HepG2 (cell line): ENCODE data around the gene SP4. TPM values are rescaled to one million over a fixed set of nuclear protein-coding genes. Genes with fewer than 3 reads are reported as not detected.

Experiments
- ATAC-seq: fragments of 200-7000 bp; cut with Tn5 transposase; 3 replicates; pipeline ENCODE4 v1.9.1; 2020; ENCODE audit warnings: mild to moderate bottlenecking, moderate library complexity
- BruUV-seq: library from RNA; stranded (reverse); fragments of 400-500 nt; replicated peaks from 2 replicates; lab custom pipeline; 2021; lab: Mats Ljungman, UMichigan
- CTCF ChIA-PET: fragments of 300-600 bp; formaldehyde crosslinking; extraction: SDS; loops from one replicate; lab custom pipeline; 2021; ENCODE audit warnings: low total read pairs, inconsistent platforms, low intra/inter-chr PET ratio; lab: Yijun Ruan, JAX
- POLR2A ChIA-PET: fragments of 350-600 bp; sonication (Branson Sonifier 250); formaldehyde crosslinking; loops from one replicate; lab custom pipeline; 2020; ENCODE audit warnings: antibody characterized with exemption, inconsistent platforms; lab: Yijun Ruan, JAX
- DNase-seq: peaks from one replicate; pipeline ENCODE4 v3.0.0-alpha.2; 2015; ENCODE audit warnings: low spot score
- FAIRE-seq: peaks from 3 replicates; lab custom pipeline; 2011; peaks lifted over from hg19 to GRCh38; lab: Jason Lieb, UNC
- H2AFZ ChIP-seq: one replicate; pipeline ENCODE4 v1.6.1; 2011; ENCODE audit warnings: low read length, inconsistent platforms
- H3K27ac ChIP-seq: fragments of 300-600 bp; 3 replicates; pipeline ENCODE4 v1.8.0; 2011; ENCODE audit warnings: mixed run types, mild to moderate bottlenecking, mixed read lengths, low read length, inconsistent platforms; ENCODE audit not compliant: insufficient read depth; ENCODE audit errors: extremely low read length
- H3K27me3 ChIP-seq, 2 experiments: fragments of 200-600 bp in 1 of 2; 2 replicates in 1 of 2; 3 replicates in 1 of 2; pipeline versions ENCODE4 v1.6.0 to v1.8.0; 2011; ENCODE audit warnings: low read length in 2 of 2, mild to moderate bottlenecking in 2 of 2, moderate library complexity in 2 of 2, inconsistent platforms in 1 of 2; ENCODE audit not compliant: insufficient read depth in 2 of 2, control insufficient read depth in 1 of 2
- H3K36me3 ChIP-seq, 2 experiments: fragments of 200-600 bp in 1 of 2; replicated peaks in 1 of 2; 2 replicates in 1 of 2; 3 replicates in 1 of 2; pipeline versions ENCODE4 v1.5.1 to v1.8.0; 2011; ENCODE audit warnings: low read length in 2 of 2, inconsistent platforms in 1 of 2; ENCODE audit not compliant: insufficient read depth in 2 of 2, control insufficient read depth in 1 of 2
- H3K4me1 ChIP-seq: 2 replicates; pipeline ENCODE4 v1.5.1; 2012; ENCODE audit warnings: low read length, inconsistent platforms; ENCODE audit not compliant: insufficient read depth
- H3K4me2 ChIP-seq: 2 replicates; pipeline ENCODE4 v1.6.0; 2011; ENCODE audit warnings: low read depth, low read length, inconsistent platforms
- H3K4me3 ChIP-seq, 3 experiments: fragments of 200-600 bp in 1 of 3; sonication (generic), shearing (Covaris generic) in 1 of 3; replicated peaks in 1 of 3; 2 replicates each; pipeline ENCODE4 v1.5.1; 2011 to 2016; ENCODE audit warnings: low read length in 3 of 3, inconsistent platforms in 2 of 3, low read depth in 2 of 3, mild to moderate bottlenecking in 2 of 3, control low read depth in 1 of 3, mixed read lengths in 1 of 3; ENCODE audit not compliant: insufficient read depth in 1 of 3
- H3K79me2 ChIP-seq: one replicate; pipeline ENCODE4 v1.6.1; 2011; ENCODE audit warnings: low read length, inconsistent platforms; ENCODE audit not compliant: insufficient read depth
- H3K9ac ChIP-seq: 2 replicates; pipeline ENCODE4 v1.6.0; 2011; ENCODE audit warnings: mild to moderate bottlenecking, low read depth, low read length, inconsistent platforms; ENCODE audit not compliant: insufficient read depth
- H3K9me3 ChIP-seq: 2 replicates; pipeline ENCODE4 v1.5.1; 2012; ENCODE audit warnings: mild to moderate bottlenecking, low read length
- H4K20me1 ChIP-seq: 2 replicates; pipeline ENCODE4 v1.6.0; 2011; ENCODE audit warnings: inconsistent platforms, mild to moderate bottlenecking, low read length, moderate library complexity; ENCODE audit not compliant: insufficient read depth
- AKAP8 ChIP-seq: sonication (generic); formaldehyde crosslinking; IDR thresholded peaks from 2 replicates; pipeline ENCODE4 v1.5.1; 2020; ENCODE audit warnings: mild to moderate bottlenecking, missing genetic modification reagents
- ARNT ChIP-seq: fragments of 450-650 bp; IDR thresholded peaks from 2 replicates; pipeline ENCODE4 v1.6.1; 2017
- ATAD3A ChIP-seq: sonication (generic); formaldehyde crosslinking; IDR thresholded peaks from 2 replicates; pipeline ENCODE4 v1.4.0; 2020; ENCODE audit warnings: missing genetic modification reagents
- JUNB ChIP-seq: sonication (generic); formaldehyde crosslinking; IDR thresholded peaks from 2 replicates; pipeline ENCODE4 v1.8.0; 2022; ENCODE audit warnings: missing genetic modification reagents, mild to moderate bottlenecking, borderline replicate concordance
- KLF12 ChIP-seq: sonication (generic); formaldehyde crosslinking; IDR thresholded peaks from 2 replicates; pipeline ENCODE4 v1.4.0; 2020; ENCODE audit warnings: missing genetic modification reagents, borderline replicate concordance
- MTF2 ChIP-seq: sonication (generic); formaldehyde crosslinking; IDR thresholded peaks from 2 replicates; pipeline ENCODE4 v1.5.0; 2020; ENCODE audit warnings: missing genetic modification reagents, borderline replicate concordance
- PCBP2 ChIP-seq: fragments of 200-400 bp; formaldehyde crosslinking; optimal IDR thresholded peaks from 2 replicates; pipeline ENCODE3; 2018; ENCODE audit warnings: low read length, low read depth; ENCODE audit not compliant: poor library complexity, severe bottlenecking
- ZBTB7B ChIP-seq: sonication (generic); formaldehyde crosslinking; IDR thresholded peaks from 2 replicates; pipeline ENCODE4 v1.4.0; 2020; ENCODE audit warnings: missing genetic modification reagents
- ZNF326 ChIP-seq: sonication (generic); formaldehyde crosslinking; IDR thresholded peaks from 2 replicates; pipeline ENCODE4 v1.4.0; 2020; ENCODE audit warnings: missing genetic modification reagents, borderline replicate concordance
- ZNF333 ChIP-seq: sonication (generic); formaldehyde crosslinking; IDR thresholded peaks from 2 replicates; pipeline ENCODE4 v1.4.0; 2020; ENCODE audit warnings: mild to moderate bottlenecking, missing genetic modification reagents, borderline replicate concordance
- ZNF441 ChIP-seq: sonication (generic); formaldehyde crosslinking; IDR thresholded peaks from 2 replicates; pipeline ENCODE4 v1.7.0; 2021; ENCODE audit warnings: missing genetic modification reagents, borderline replicate concordance
- ZNF503 ChIP-seq: sonication (generic); formaldehyde crosslinking; IDR thresholded peaks from 2 replicates; pipeline ENCODE4 v1.4.0; 2020; ENCODE audit warnings: missing genetic modification reagents
- WGBS: methylation state at CpG from one replicate; pipeline ENCODE4 v1.1.6; 2017; ENCODE audit warnings: low lambda C conversion rate; 5-methylcytosine and 5-hydroxymethylcytosine counted together
- in situ Hi-C: cut with HindIII; loops from 2 replicates; pipeline ENCODE4 v1.10.0; 2017; ENCODE audit warnings: low pct_unique_long_range_greater_than_20kb; ENCODE audit not compliant: extremely low pct_ligation_motif_present
- intact Hi-C: fragments of 100-400 bp; cut with micrococcal nuclease; formaldehyde crosslinking; loops from one replicate; pipeline ENCODE4 v1.10.0; 2022; ENCODE audit not compliant: unreplicated experiment
- polyA plus RNA-seq, 8 experiments: library from polyadenylated mRNA; depleted of rRNA in 3 of 8; stranded (reverse) in 7 of 8; unstranded in 1 of 8; fragments of >200 nt; fragmentation: Illumina TruSeq in 4 of 8; extraction: Trizol in 4 of 8; gene quantifications; 2 replicates each; pipeline versions ENCODE4 v1.2.1 to v1.2.3, GENCODE V29; 2011 to 2016; ENCODE audit warnings: low read depth in 4 of 8, missing spikeins in 1 of 8, mixed read lengths in 1 of 8; ENCODE audit not compliant: insufficient read depth in 1 of 8
- total RNA-seq, 5 experiments: library from RNA; depleted of rRNA; stranded (reverse); fragments of >200 nt; fragmentation: Illumina TruSeq; extraction: Trizol; gene quantifications; 2 replicates each; pipeline ENCODE4 v1.2.3, GENCODE V29; 2016; ENCODE audit warnings: low read depth in 1 of 5
- TF ChIP-seq, protein P1 (sequence below): IDR thresholded peaks from 2 replicates; pipeline ENCODE4 v1.6.1; 2016
- TF ChIP-seq, protein P2 (sequence below): sonication (generic); formaldehyde crosslinking; IDR thresholded peaks from 2 replicates; pipeline ENCODE4 v1.5.1; 2020; ENCODE audit warnings: mild to moderate bottlenecking, missing genetic modification reagents
- TF ChIP-seq, protein P3 (sequence below): IDR thresholded peaks from 2 replicates; pipeline ENCODE4 v1.6.1; 2016; ENCODE audit warnings: missing compliant biosample characterization, missing genetic modification reagents, borderline replicate concordance
- TF ChIP-seq, protein P4 (sequence below): sonication (generic); formaldehyde crosslinking; IDR thresholded peaks from 2 replicates; pipeline ENCODE4 v1.8.1; 2023; ENCODE audit warnings: mild to moderate bottlenecking, moderate library complexity, missing genetic modification reagents

The SP4 gene
- total and polyA plus RNA-seq, 2 of the 13 experiments (the other 11 are each of a cell fraction or from before 2014, with no cell fraction given), result 2.7 to 4.8 TPM

GRCh38 chr7:21480693-21481403 lies 53.0 kb downstream of the SP4 start:
- CTCF ChIA-PET, result no interaction called here
- Histone ChIP-seq H3K79me2 (no peaks in the 10 kb centered on the region), H2AFZ (no peak overlapping the region), H4K20me1 (no peaks in the 10 kb centered on the region), H3K27ac (no peak overlapping the region), H3K9ac (no peak overlapping the region), H3K9me3 (no peaks in the 10 kb centered on the region), H3K36me3 (peaks cover 0 to 14% of the 10 kb centered on the region in 2 experiments; a peak in 2 of 5 replicates), H3K27me3 (no peaks in the 10 kb centered on the region), H3K4me1 (no peaks in the 10 kb centered on the region), H3K4me2 (no peak overlapping the region), H3K4me3 (no peak overlapping the region)
- intact Hi-C loops (no loop called here), in situ Hi-C loops (no loop called here)
- no peak for ATAC-seq
- WGBS, result 100% methylated on average over 3 of the region's 3 CpGs
- POLR2A ChIA-PET, result no interaction called here
- DNase-seq, result no peak
- FAIRE-seq, result no peak
- BruUV-seq, result no TSS peak
- TF ChIP-seq ATAD3A (CRISPR knock-in tag) (no peak), MTF2 (no peak), ZNF441 (no peak), PCBP2 (no peak), ZNF333 (CRISPR knock-in tag) (no peak), ZNF326 (no peak), AKAP8 (CRISPR knock-in tag) (no peak), ZNF503 (CRISPR knock-in tag) (no peak), JUNB (CRISPR knock-in tag) (no peak), KLF12 (CRISPR knock-in tag) (no peak), ZBTB7B (CRISPR knock-in tag) (no peak), ARNT (no peak)
- TF ChIP-seq, protein P1, sequence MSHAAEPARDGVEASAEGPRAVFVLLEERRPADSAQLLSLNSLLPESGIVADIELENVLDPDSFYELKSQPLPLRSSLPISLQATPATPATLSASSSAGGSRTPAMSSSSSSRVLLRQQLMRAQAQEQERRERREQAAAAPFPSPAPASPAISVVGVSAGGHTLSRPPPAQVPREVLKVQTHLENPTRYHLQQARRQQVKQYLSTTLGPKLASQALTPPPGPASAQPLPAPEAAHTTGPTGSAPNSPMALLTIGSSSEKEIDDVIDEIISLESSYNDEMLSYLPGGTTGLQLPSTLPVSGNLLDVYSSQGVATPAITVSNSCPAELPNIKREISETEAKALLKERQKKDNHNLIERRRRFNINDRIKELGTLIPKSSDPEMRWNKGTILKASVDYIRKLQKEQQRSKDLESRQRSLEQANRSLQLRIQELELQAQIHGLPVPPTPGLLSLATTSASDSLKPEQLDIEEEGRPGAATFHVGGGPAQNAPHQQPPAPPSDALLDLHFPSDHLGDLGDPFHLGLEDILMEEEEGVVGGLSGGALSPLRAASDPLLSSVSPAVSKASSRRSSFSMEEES, result no peak
- TF ChIP-seq, protein P2, sequence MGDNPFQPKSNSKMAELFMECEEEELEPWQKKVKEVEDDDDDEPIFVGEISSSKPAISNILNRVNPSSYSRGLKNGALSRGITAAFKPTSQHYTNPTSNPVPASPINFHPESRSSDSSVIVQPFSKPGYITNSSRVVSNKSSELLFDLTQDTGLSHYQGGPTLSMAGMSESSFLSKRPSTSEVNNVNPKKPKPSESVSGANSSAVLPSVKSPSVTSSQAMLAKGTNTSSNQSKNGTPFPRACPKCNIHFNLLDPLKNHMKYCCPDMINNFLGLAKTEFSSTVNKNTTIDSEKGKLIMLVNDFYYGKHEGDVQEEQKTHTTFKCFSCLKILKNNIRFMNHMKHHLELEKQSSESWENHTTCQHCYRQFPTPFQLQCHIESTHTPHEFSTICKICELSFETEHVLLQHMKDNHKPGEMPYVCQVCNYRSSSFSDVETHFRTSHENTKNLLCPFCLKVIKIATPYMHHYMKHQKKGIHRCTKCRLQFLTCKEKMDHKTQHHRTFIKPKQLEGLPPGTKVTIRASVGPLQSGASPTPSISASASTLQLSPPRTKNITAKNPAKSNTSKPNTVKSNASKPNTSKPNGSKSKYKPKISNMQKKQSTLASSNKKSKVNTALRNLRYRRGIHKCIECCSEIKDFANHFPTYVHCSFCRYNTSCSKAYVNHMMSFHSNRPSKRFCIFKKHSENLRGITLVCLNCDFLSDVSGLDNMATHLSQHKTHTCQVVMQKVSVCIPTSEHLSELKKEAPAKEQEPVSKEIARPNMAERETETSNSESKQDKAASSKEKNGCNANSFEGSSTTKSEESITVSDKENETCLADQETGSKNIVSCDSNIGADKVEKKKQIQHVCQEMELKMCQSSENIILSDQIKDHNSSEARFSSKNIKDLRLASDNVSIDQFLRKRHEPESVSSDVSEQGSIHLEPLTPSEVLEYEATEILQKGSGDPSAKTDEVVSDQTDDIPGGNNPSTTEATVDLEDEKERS (CRISPR knock-in tag), result no peak
- TF ChIP-seq, protein P3, sequence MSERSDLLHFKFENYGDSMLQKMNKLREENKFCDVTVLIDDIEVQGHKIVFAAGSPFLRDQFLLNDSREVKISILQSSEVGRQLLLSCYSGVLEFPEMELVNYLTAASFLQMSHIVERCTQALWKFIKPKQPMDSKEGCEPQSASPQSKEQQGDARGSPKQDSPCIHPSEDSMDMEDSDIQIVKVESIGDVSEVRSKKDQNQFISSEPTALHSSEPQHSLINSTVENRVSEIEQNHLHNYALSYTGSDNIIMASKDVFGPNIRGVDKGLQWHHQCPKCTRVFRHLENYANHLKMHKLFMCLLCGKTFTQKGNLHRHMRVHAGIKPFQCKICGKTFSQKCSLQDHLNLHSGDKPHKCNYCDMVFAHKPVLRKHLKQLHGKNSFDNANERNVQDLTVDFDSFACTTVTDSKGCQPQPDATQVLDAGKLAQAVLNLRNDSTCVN (CRISPR knock-in tag), result no peak
- TF ChIP-seq, protein P4, sequence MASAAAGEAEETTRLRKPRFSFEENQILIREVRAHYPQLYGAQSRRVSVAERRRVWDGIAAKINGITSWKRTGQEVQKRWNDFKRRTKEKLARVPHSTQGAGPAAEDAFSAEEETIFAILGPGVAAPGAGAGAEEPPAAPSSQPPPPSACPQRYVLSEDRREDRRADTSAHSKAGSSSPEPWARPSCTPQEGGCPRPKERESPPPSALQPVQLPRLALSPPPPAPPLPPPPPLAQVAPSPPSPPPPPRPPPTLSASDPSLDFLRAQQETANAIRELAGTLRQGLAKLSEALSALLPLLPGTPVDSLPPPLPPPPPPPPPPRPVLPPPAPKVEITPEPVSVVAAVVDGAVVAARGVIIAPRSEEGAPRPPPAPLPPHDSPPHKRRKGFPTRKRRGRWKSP (CRISPR knock-in tag), result no peak
